GM10248 (cell line): ENCODE results near the gene SRGAP2C.
"Not testable (repeated sequence)": the region's sequence is repeated elsewhere in the genome, so short reads cannot be mapped to it uniquely, and the experiment has no call there.

ENCODE experiments used
- CTCF ChIA-PET: fragments of 300-600 bp; sonication (Branson Sonifier 250); formaldehyde crosslinking; extraction: SDS; loops from one replicate; lab custom pipeline; 2021; ENCODE audit warnings: antibody characterized with exemption; lab: Yijun Ruan, JAX
- POLR2A ChIA-PET: fragments of 350-650 bp; sonication (Branson Sonifier 250); formaldehyde crosslinking; extraction: SDS; loops from one replicate; lab custom pipeline; 2020; ENCODE audit warnings: antibody characterized with exemption; lab: Yijun Ruan, JAX
- DNase-seq: peaks from one replicate; pipeline ENCODE4 v3.0.0; 2012; ENCODE audit errors: extremely low spot score

Gene SRGAP2C

DNA sequence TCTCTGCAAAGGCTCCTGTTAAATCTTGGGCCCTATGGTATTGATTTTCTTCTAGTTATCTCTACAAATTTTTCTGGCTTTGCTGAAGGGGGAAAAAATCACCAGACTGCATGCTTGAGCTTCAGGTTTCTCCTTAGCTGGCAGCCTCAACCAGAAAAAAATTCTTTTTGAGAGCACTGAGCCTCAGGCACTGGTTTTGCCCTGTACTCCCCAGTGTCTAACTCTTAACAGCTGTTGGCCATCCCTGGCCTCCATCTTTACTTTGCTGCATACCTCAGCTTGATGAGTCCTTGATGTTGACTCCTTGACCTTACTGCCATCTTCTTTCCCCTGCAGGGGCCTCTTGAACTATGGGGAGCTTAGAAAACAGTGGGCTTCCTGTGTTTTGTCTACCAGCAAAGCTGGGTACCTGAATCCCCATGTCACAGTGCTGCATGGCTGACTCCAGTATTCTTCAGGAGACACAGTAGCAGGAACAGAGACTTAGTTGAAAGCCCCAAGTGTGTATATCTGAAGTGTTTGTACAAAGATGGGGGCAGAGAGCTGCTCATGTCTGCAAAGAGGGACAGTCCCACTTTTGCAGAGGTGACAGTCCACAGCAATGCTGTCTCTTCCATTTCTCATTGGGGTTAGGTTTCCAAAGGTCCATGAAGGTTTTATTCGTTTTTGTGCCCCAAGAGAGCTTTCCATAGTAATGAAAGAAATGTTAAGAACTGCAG is 31.1 kb downstream of the SRGAP2C start:
- DNase-seq, POLR2A ChIA-PET, CTCF ChIA-PET: not testable (repeated sequence)

DNA sequence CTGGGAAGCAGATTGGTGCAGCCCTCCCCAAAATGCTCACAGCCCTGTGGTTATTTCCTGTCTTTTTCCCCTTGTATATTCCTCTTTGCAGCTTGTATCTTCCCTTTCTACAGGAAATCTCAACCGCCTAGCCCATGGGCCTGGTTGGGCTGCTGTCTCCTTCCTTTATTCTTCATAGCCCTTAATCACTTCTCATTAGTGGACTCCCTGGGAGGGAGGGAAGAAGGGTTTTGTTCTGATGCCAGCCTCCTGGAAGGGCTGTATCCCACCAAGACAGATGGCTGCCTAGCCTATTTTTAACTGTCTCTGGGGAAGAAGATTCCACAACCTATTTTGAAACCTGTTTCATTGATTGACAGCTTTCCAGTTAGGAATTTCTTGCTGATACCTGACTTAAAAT is 31.9 kb downstream of the SRGAP2C start:
- CTCF ChIA-PET, DNase-seq, POLR2A ChIA-PET: not testable (repeated sequence)

DNA sequence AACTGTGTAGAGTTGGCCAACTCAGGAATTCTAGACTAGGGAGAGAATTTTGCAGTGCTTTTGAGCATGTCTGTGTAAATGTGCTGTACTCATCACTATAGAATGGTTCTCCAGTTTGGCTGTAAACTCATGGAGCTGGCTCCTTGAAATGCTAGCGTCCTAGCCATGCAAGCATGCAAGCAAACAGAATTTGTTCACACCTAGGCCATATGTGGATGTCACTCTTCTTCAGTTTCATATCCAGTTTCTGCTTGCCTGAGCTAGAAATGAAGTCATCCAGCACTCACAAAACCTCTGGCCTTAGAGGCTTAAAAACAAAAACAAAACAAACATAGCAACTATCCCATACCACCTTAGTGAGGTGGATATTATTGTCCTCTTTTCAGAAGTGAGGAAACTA is 37.0 kb downstream of the SRGAP2C start:
- POLR2A ChIA-PET, DNase-seq, CTCF ChIA-PET: not testable (repeated sequence)

DNA sequence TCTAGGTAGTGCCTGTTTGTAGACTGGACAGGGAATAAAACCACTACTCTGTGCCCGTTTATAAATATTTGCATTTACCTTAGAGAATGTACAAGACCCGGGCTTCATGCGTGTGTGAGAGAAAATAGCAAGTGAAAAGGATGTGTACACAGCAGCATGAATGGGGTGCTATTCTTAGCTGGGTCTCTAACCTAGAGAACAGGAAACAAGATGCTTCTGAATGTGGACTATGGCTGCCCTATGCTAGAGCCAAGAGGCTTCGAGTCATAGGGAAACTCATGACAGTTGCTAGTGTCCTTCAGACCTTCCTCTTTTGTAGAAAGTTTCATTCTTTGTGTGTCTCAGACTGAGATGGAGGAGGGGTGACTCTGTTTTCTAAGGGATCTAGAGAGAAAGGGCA is 39.9 kb downstream of the SRGAP2C start:
- DNase-seq, CTCF ChIA-PET, POLR2A ChIA-PET: not testable (repeated sequence)

DNA sequence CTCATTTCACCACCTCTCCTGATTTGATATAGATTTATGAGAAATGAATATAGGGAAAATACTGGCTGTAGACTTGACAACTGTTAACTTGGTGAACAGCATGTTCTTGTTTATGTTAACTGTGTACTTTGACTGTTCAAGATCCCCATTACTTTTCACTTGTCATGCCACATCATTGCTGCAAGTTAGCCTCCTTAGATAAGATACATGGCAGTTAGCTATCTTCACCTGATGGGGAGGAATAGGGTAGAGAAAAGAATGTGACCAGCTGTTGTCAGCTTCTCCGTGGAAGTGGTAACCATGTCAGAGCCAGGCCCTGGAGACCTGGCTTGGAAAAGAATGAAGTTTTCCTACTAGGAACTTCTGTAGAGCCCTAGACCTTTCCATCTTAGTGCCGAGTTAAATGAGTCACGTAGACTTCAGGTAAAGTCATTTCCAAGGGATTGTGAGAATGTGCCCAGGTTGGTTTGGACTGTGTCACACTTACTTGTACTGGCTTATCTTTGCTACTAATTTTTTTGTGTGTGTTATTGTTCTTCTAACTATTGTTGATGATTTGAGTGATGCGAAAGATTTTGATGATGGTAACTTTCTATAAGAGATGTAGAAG is 41.6 kb downstream of the SRGAP2C start:
- CTCF ChIA-PET, POLR2A ChIA-PET, DNase-seq: not testable (repeated sequence)

DNA sequence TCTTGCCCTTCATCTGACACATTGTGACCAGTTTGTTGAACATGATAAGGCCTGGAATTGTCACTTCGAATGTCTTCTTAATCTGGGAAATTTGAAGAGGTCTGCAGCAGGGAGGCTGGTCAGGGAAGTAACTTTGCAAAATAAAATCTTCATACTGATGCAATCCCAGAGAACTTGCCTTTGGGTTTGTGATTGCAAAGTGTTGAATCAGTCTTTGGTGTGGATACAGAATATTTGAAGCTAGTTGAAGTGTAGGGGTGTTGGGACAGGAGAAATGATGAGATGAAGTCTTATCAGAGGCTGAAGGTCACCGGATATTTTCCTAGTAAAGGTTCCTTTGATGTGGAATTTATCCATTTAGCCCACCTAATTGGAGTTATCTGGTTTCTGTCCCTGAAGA is 42.1 kb downstream of the SRGAP2C start:
- CTCF ChIA-PET, POLR2A ChIA-PET, DNase-seq: not testable (repeated sequence)

DNA sequence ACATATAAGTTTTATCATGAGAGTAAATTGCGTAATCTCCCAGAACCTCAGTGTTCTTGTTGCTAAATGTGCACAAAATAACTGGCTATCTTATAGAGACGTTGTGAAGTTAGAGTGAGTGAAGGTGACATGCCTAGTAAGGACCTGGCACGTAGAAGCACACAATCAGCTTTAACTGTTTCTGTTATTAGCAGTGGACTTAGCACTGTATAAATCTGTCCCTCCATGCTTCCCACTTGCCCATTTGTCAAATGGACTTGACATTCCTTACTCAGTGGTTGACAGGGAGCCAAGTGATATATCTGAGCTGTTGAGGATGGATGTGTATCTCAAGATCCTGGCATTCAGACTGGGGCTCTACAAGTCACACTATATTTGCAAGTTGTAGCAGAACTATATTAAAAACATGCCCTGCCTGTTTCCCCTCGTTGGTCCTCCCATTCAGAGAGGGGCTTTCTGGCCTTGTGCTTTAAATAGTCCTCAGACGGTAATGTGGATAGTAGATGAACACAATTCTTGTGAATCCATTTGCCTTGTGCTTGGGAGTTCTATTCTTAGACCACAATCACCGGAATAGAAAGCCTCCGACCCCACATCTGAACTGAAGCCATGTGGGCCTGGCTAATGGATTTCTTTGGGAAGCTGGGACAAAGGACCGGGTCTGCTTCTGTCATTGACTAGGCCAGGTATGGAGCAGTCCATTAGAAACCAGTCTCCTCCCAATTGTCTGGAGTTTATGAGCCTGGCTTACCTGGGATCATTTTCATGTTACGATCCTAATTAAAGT is 43.0 kb downstream of the SRGAP2C start:
- POLR2A ChIA-PET, DNase-seq, CTCF ChIA-PET: not testable (repeated sequence)

DNA sequence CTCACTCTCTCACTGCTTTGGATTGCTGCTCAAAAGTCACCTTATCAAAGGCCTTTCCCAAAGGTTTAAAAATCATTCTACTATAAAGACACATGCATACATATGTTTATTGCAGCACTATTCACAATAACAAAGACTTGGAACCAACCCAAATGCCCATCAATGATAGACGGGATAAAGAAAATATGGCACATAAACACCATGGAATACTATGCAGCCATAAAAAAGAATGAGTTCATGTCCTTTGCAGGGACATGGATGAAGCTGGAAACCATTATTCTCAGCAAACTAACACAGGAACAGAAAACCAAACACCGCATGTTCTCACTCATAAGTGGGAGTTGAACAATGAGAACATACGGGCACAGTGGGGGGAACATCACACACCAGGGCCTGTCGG is 45.9 kb downstream of the SRGAP2C start:
- DNase-seq, POLR2A ChIA-PET, CTCF ChIA-PET: not testable (repeated sequence)

DNA sequence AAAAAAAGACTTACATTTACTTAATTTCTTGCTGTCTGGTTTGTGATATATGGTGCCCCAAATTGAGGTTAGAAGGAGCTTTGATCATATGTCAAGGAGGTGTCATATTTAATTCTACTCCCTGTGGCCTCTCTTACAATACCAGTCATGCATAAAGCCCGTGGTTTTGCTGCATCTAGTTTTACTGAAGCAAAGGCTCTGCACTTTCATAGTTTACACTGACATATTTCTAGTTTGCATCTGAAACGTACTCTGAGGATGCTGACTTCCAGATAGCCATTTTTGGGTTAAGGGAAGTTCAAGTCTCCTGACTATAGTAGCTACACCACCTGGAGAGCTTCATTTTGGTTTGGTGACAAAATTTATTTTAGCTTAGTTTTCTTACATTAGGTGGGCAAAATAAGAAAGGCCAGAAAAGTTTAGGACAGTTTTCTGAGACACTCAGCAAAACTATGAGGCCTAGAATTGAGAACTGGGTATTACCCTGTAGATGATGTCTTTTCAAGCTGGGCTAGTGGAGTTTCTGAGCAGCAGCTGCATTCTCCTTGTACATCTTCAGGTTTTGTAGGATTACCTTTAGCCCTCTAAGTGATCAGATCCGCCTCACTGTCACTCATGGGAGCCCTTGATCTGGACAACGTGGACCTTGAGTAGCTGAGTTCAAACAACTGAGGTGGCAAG is 47.8 kb downstream of the SRGAP2C start:
- DNase-seq, POLR2A ChIA-PET, CTCF ChIA-PET: not testable (repeated sequence)

DNA sequence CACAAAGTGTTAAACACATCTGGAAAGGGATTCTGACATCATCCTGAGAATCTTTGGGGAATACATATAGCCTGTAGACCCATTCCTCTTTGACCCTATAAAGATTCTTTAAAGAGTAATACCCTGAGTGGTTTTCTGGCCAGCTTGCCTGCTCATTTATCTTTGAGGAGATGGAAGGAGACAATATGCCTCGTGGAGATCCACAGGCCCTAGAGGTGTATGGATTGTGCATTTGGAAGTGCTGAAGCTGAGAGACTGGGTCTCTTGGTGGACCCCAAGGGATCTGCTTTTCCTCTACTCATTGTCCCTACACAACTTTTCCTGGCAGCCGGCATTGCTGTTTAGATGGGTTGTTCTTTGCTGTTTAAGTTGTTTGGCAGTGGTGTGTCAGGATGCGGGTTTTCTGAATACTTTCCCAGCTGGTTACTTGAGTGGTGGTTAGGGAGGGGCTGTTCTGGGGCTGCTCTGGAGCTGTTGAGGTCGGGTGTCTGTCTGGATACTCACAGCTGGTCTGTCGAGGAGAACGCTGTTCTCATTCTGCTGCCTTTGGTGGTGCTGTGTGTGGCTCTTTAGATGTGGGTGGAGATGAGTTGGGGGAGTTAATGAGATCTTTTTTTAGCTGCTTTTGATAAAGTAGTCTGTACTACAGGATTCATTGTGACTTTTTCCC is 49.5 kb downstream of the SRGAP2C start:
- CTCF ChIA-PET, DNase-seq, POLR2A ChIA-PET: not testable (repeated sequence)

DNA sequence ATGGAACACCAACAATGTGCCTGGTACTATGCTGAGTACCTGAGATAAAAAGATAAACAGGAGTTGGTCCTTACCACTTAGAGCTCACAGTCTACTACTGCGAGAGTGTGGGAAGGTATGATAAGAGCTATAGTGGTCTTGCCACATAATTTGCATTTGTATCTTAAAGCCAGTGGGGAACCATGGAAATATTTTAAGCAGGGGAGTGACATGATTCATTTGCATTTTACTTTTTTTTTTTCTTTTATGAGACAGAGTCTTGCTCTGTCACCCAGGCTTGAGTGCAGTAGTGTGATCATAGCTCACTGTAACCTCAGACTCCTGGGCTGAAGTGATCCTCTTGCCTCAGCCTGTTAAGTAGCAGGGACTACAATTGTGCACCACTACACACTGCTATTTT is 53.6 kb downstream of the SRGAP2C start:
- DNase-seq, POLR2A ChIA-PET, CTCF ChIA-PET: not testable (repeated sequence)

DNA sequence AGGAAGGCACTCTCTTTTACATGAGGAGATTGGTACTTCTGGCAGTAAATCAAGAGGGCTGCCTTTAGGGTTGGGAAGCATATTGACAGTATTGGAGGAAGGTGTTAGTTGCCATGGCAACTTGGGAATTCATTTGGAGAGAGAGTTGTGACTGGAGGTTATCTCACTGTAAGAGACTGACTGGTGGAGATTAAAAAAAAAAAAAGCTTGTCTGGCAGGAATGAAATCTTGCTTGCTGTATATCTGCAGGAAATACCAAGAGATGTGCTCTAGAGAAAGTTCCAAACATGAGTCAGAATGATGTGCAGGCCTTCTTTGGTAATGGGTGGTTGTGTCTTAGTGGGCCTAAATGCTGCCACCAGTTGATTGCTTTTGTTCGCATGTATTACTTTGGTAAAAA is 59.1 kb downstream of the SRGAP2C start:
- DNase-seq, POLR2A ChIA-PET, CTCF ChIA-PET: not testable (repeated sequence)

DNA sequence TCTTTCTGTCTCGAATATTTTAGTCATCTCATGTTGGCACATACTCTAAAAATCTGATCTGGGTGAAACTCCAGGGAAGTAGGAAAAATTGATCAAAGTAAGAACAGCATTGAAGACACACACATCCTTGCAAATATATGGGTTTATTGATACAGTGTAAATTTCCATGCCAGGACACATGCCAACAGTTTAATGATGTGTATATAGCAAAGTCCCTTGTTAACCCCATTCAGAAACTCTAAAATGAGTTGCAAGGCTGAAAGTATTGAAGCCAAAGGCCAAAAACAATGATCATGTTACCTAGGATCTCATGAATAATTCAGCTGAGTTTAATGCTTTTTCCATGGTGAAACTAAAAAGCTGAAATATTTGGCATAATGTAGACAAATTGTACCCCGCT is 61.6 kb downstream of the SRGAP2C start:
- CTCF ChIA-PET, DNase-seq, POLR2A ChIA-PET: not testable (repeated sequence)

DNA sequence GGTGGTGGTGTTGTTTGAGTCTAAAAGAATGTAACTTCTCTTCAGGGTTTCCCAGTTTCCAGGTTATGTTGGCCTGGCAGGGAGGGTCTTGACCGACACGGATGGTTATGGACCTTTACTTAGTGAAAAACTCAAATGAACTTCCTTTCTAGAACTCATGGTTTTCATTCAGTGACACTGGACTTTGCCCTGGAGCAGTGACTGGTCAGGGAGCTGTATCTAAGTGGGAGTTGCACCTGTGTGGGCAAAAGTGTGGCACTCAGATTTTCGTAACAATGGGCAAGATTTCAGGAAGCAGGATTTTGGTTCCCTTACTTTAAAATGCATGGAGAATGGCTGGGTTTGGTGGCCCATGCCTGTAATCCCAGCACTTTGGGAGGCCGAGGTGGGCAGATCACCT is 67.9 kb downstream of the SRGAP2C start:
- DNase-seq, POLR2A ChIA-PET, CTCF ChIA-PET: not testable (repeated sequence)

DNA sequence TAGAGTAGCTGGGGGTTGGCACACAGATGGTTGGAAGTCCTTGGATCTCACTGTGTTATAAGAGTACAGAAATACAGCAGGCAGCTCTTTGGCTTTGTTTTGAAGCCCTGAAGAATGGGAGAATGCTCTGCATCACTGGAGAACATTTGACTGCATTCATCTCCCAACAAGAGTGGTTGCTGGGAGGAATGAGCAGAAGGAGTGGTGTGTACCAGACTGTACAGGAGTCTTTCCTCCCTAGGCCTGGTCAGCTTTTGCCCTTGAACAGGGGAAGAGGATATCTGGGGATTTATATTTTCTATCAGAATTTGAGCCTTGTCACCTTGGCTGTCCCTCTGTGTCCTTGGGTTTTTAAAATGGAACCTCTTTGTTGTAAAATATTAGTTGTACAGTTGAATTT is 69.8 kb downstream of the SRGAP2C start:
- DNase-seq, CTCF ChIA-PET, POLR2A ChIA-PET: not testable (repeated sequence)

DNA sequence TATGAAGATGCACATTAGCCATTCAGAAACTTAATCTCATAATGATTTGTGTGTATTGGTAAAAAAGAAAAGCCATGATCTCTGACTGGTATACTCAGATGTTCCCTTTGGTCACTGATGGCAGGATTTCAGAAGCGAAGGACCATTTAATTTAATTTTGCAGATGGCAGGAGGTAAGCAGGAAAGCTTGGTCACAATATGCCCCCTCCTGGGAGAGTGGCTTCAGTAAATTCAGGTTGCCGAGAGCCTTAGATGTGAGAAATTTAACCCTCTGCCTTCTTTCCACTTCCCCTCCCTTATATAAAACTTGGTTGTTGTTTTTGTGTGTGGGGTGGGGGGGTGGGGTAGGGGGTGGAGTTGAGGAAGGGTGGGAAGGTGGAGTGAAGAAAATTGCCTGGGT is 72.9 kb downstream of the SRGAP2C start:
- POLR2A ChIA-PET, CTCF ChIA-PET, DNase-seq: not testable (repeated sequence)

DNA sequence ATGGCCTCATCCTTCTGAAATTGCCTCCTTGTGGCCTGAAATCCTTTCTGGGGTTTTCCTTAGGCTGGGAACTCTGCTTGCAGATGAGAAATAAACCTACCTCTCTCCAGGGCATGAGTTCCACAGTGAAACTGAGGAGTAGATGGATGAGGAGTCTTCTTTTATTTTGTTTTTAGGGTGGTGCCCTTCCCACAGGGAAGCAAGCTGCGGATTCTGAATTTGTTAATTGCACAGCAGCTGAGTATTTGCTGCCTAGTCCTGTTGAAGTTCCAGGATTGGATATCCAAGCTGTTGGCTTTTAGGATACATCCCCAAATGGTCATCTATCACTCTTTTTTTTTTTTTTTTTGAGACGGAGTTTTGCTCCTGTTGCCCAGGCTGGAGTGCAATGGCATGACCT is 73.4 kb downstream of the SRGAP2C start:
- CTCF ChIA-PET, DNase-seq: not testable (repeated sequence)

DNA sequence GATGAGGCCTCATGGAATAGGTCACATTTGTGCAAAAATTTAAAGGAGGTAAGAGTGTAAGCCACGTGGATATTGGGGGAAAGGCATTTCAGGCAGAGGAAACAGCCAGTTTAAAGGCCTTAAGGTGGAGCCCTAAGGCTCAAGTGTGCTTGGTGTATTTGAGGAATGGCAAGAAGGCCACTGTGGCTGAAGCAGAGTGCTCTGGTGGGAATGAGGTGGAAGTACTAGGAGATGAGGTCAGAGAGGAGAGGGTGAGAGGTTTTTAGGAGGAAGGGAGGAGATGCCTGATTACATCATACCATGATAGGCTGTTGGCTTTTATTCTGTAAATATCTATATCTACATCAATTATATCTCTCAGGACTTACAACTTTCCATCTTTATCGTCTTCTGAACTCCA is 75.4 kb downstream of the SRGAP2C start:
- DNase-seq, CTCF ChIA-PET, POLR2A ChIA-PET: not testable (repeated sequence)

More for the DNA sequence above, 73.4 kb downstream of the SRGAP2C start:
- POLR2A ChIA-PET = not testable (repeated sequence)
